ENCODE data around the gene IFT52.
"Not testable (repeated sequence)": the region's sequence is repeated elsewhere in the genome, so short reads cannot be mapped to it uniquely, and the experiment has no call there.

Gene IFT52

DNA sequence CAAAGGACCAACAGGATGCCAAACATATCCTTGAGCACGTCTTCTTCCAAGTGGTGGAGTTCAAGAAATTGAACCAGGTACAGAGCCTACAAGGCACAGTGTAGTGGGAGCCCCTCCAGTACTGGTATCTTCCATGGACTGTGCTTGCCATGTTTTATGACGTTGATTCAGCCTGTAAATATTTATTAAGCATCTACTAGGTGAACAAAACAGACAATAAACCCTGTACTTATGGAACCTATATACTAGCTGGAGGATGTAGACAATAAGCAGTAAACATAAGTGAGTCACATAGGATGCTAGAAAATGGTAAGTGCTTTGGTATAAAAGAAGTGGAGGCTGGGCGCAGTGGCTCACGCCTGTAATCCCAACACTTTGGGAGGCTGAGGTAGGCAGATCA, 51.8 kb downstream of the IFT52 start:
- Mint-ChIP-seq H3K27me3 (ENCODE audit: low read depth) (no peaks in the 10 kb centered on the region), H3K36me3 (ENCODE audit: low read depth) (peaks cover 45% of the 10 kb centered on the region), H3K4me3 (no peak overlapping the region), H3K9me3 (no peaks in the 10 kb centered on the region), H3K4me1 (no peaks in the 10 kb centered on the region), H3K27ac (no peak overlapping the region)
- TF ChIP-seq, protein P1, sequence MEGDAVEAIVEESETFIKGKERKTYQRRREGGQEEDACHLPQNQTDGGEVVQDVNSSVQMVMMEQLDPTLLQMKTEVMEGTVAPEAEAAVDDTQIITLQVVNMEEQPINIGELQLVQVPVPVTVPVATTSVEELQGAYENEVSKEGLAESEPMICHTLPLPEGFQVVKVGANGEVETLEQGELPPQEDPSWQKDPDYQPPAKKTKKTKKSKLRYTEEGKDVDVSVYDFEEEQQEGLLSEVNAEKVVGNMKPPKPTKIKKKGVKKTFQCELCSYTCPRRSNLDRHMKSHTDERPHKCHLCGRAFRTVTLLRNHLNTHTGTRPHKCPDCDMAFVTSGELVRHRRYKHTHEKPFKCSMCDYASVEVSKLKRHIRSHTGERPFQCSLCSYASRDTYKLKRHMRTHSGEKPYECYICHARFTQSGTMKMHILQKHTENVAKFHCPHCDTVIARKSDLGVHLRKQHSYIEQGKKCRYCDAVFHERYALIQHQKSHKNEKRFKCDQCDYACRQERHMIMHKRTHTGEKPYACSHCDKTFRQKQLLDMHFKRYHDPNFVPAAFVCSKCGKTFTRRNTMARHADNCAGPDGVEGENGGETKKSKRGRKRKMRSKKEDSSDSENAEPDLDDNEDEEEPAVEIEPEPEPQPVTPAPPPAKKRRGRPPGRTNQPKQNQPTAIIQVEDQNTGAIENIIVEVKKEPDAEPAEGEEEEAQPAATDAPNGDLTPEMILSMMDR (IDR thresholded peaks at IDR 0.05; ENCODE audit: unreplicated experiment in 3 of 3) = no peak

DNA sequence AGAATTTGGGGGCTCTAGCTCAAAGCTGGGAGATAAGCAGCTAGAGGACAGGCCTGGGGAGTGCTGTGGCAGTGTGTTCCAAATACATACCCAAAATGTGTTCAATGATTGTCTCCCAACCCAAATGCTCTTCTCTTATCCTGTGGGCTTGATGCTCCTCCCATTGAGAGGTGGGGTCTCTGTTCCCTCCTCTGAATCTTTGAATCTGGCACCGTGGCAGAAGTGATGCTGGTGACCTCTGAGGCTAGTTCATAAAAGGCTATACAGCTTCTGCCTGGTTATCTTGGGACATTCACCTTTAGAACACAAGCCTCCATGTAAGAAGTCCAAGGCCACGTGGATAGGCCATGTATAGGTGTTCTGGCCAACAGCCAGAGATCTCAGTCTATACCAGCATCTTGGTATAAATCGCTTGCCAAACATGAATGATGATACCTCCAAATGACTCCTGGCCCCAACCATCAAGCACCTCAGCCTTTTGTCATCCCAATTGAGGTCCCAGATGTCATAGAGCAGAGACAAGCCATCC, 60.3 kb downstream of the IFT52 start:
- Mint-ChIP-seq H3K4me3 (no peak overlapping the region), H3K36me3 (ENCODE audit: low read depth) (peaks cover 16% of the 10 kb centered on the region), H3K4me1 (no peaks in the 10 kb centered on the region), H3K27ac (no peak overlapping the region), H3K9me3 (no peaks in the 10 kb centered on the region), H3K27me3 (ENCODE audit: low read depth) (no peaks in the 10 kb centered on the region)
- TF ChIP-seq, protein P1 (IDR thresholded peaks at IDR 0.05; ENCODE audit: unreplicated experiment in 3 of 3) = no peak

DNA sequence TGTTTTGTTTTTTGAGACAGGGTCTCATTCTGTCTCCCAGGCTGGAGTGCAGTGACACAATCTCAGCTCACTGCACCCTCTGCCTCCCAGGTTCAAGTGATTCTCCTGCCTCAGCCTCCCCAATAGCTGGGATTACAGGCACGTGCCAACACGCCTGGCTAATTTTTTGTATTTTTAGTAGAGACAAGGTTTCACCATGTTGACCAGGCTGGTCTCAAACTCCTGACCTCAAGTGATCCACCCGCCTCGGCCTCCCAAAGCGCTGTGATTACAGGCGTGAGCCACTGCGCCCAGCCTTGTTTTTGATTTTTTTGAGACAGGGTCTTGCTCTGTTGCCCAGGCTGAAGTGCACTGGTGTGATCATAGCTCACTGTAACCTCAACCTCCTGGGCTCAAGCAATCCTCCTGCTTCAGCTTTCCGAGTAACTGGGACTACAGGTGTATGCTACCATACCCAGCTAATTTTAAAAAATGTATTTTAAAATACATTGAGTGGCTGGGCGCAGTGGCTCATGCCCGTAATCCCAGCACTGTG, 61.0 kb downstream of the IFT52 start:
- H3K27me3 Mint-ChIP-seq (ENCODE audit: low read depth); H3K9me3 Mint-ChIP-seq; H3K4me1 Mint-ChIP-seq; H3K4me3 Mint-ChIP-seq; H3K27ac Mint-ChIP-seq; H3K36me3 Mint-ChIP-seq (ENCODE audit: low read depth): not testable (repeated sequence)

DNA sequence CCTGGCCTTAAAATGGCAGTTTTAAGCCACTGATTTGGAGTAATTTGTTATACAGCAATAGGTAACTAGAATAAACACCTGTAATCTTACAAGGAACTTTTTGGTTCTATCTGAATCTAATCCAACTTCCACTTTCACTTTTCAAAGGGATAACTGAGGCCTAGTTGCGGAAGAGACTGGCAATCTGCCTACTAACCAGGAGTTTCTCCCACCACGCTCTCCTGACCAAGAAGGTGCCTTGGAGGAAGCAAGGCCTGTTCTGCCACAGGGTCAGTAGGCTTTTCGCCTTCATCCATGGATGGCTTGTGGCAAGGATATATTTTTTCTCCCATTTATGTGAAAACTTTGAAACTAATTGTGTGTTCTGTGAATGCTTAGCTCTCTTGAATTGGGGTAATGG, 63.2 kb downstream of the IFT52 start:
- no peak overlapping the region for H3K27ac Mint-ChIP-seq
- no peaks in the 10 kb centered on the region for H3K36me3 Mint-ChIP-seq (ENCODE audit: low read depth)
- H3K9me3 Mint-ChIP-seq = no peaks in the 10 kb centered on the region
- TF ChIP-seq, protein P1 (IDR thresholded peaks at IDR 0.05; ENCODE audit: unreplicated experiment in 3 of 3) = no peak
- no peaks in the 10 kb centered on the region for H3K4me1 Mint-ChIP-seq
- no peaks in the 10 kb centered on the region for H3K27me3 Mint-ChIP-seq (ENCODE audit: low read depth)
- H3K4me3 Mint-ChIP-seq = peak overlapping the region in 1 of 3 experiments; percentile 18

DNA sequence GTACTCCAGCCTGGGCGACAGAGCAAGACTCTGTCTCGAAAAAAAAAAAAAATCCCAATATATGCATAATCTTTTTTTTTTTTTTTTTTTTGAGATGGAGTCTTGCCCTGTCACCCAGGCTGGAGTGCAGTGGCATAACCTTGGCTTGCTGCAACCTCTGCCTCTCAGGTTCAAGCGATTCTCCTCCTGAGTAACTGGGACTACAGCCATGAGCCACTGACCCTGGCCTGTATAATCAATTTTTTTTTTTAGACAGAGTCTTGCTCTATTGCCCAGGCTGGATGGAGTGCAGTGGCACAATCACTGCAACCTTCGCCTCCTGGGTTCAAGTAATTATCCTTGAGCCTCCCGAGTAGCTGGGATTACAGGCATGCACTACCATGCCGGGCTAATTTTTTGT, 64.4 kb downstream of the IFT52 start:
- H3K9me3 Mint-ChIP-seq; H3K27me3 Mint-ChIP-seq (ENCODE audit: low read depth); H3K27ac Mint-ChIP-seq; H3K4me1 Mint-ChIP-seq; H3K36me3 Mint-ChIP-seq (ENCODE audit: low read depth): not testable (repeated sequence)
- peak overlapping the region in 1 of 3 experiments; percentile 97 for H3K4me3 Mint-ChIP-seq

DNA sequence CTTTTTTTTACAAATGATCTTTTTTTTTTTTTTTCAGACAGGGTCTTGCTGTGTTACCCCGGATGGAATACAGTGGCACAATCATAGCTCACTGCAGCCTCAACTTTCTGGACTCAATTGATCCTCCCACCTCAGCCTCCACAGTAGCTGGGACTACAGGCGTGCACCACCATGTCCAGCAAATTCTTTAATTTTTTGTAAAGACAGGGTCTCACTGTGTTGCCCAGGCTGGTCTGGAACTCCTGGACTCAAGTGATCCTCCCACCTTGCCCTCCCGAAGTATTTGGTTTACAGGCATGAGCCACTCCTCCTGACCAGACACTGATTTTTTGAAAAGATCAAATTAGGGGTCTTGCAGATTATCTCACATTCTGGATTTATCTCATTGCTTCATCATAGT, 65.2 kb downstream of the IFT52 start:
- Mint-ChIP-seq H3K27me3 (ENCODE audit: low read depth) (no peaks in the 10 kb centered on the region), H3K9me3 (no peaks in the 10 kb centered on the region), H3K36me3 (ENCODE audit: low read depth) (no peaks in the 10 kb centered on the region), H3K4me3 (peak overlapping the region; percentile 87 to 97 (median 93)), H3K27ac (peak overlapping the region in 1 of 3 experiments; percentile 89), H3K4me1 (no peaks in the 10 kb centered on the region)
- TF ChIP-seq, protein P1 (IDR thresholded peaks at IDR 0.05; ENCODE audit: unreplicated experiment in 3 of 3) = no peak

DNA sequence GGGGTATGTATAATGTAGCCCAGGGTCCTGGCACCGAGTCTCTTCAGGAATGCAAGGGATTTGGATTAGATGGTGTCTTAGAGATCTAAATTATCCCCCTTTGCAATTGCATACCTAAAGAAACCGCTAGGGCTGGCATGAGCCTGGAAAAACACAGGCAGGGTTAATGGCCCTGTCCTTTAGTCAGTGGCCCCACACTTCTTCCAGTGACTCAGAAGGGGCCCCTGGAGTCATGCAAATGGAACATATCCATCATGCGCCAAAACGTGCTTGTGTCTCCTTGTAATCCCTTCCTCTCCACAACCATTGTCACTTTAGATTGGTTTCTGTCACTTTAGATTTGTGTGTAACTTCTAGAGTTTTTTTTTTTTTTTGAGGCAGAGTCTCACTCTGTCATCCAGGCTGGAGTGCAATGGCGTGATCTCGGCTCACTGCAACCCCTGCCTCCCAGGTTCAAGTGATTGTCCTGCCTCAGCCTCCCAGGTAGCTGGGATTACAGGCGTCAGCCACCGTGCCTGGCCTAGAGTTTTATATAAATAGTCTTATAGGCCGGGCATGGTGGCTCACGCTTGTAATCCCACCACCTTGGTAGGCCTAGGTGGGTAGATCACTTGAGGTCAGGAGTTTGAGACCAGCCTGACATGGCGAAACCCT, 67.5 kb downstream of the IFT52 start:
- TF ChIP-seq, protein P1 (IDR thresholded peaks at IDR 0.05; ENCODE audit: unreplicated experiment in 3 of 3) = peak in 1 of 3 experiments; percentile 13
- H3K4me3 Mint-ChIP-seq = peak overlapping the region; percentile 93 to 97 (median 95)
- H3K9me3 Mint-ChIP-seq = no peaks in the 10 kb centered on the region
- H3K4me1 Mint-ChIP-seq = no peaks in the 10 kb centered on the region
- H3K27ac Mint-ChIP-seq = peak overlapping the region; percentile 71 to 83 (median 76)
- no peaks in the 10 kb centered on the region for H3K36me3 Mint-ChIP-seq (ENCODE audit: low read depth)
- H3K27me3 Mint-ChIP-seq (ENCODE audit: low read depth) = no peaks in the 10 kb centered on the region
